GM23248 (cell line): ENCODE data around the gene SMOC2. TPM values are rescaled to one million over a fixed set of nuclear protein-coding genes. Genes with fewer than 3 reads are reported as not detected.
"Not testable (repeated sequence)": the region's sequence is repeated elsewhere in the genome, so short reads cannot be mapped to it uniquely, and the experiment has no call there.

ENCODE experiments used
- DNase-seq: peaks from one replicate; pipeline ENCODE4 v3.0.0-alpha.2; 2015
- H2AFZ ChIP-seq: fragments of 200-600 bp; sonication (generic); 2 replicates; pipeline ENCODE4 v1.6.1; 2016; ENCODE audit warnings: antibody characterized with exemption
- H3F3A ChIP-seq: fragments of 200-600 bp; sonication (generic); 2 replicates; pipeline ENCODE4 v1.6.1; 2016; ENCODE audit warnings: mild to moderate bottlenecking, antibody characterized with exemption, mixed run types; ENCODE audit not compliant: insufficient read depth
- H3K27ac ChIP-seq: fragments of 200-600 bp; sonication (generic); 2 replicates; pipeline ENCODE4 v1.5.1; 2016; ENCODE audit warnings: mild to moderate bottlenecking
- H3K27me3 ChIP-seq: fragments of 200-600 bp; sonication (generic); replicated peaks from 2 replicates; pipeline ENCODE4 v1.6.1; 2016; ENCODE audit warnings: mild to moderate bottlenecking; ENCODE audit not compliant: insufficient read depth
- H3K36me3 ChIP-seq: fragments of 200-600 bp; sonication (generic); 2 replicates; pipeline ENCODE4 v1.6.1; 2016; ENCODE audit warnings: low read depth, mild to moderate bottlenecking
- H3K4me1 ChIP-seq: fragments of 200-600 bp; sonication (generic); 2 replicates; pipeline ENCODE4 v1.6.1; 2016; ENCODE audit warnings: mild to moderate bottlenecking; ENCODE audit not compliant: insufficient read depth
- H3K4me2 ChIP-seq: fragments of 200-600 bp; sonication (generic); one replicate; pipeline ENCODE4 v1.6.1; 2016; ENCODE audit warnings: mild to moderate bottlenecking; ENCODE audit not compliant: unreplicated experiment
- H3K4me3 ChIP-seq: fragments of 200-600 bp; sonication (generic); 2 replicates; pipeline ENCODE4 v1.5.1; 2016; ENCODE audit warnings: mild to moderate bottlenecking
- H3K79me2 ChIP-seq: fragments of 200-600 bp; sonication (generic); 2 replicates; pipeline ENCODE4 v1.6.1; 2016; ENCODE audit warnings: mild to moderate bottlenecking; ENCODE audit not compliant: insufficient read depth
- H3K9ac ChIP-seq: fragments of 200-600 bp; sonication (generic); 2 replicates; pipeline ENCODE4 v1.6.1; 2016; ENCODE audit warnings: mild to moderate bottlenecking
- H3K9me2 ChIP-seq: fragments of 200-600 bp; sonication (generic); 2 replicates; pipeline ENCODE4 v1.6.1; 2016; ENCODE audit warnings: mixed run types, mild to moderate bottlenecking, moderate library complexity; ENCODE audit not compliant: insufficient read depth
- H3K9me3 ChIP-seq: fragments of 200-600 bp; sonication (generic); one replicate; pipeline ENCODE4 v1.6.1; 2017; ENCODE audit warnings: low read depth
- H4K20me1 ChIP-seq: fragments of 200-600 bp; sonication (generic); 2 replicates; pipeline ENCODE4 v1.6.0; 2016; ENCODE audit not compliant: insufficient read depth
- EZH2 ChIP-seq: fragments of 200-600 bp; sonication (generic); IDR thresholded peaks from 2 replicates; pipeline ENCODE4 v1.6.1; 2018; ENCODE audit warnings: antibody characterized with exemption, mild to moderate bottlenecking; ENCODE audit not compliant: insufficient read depth, poor library complexity, severe bottlenecking
- EZH2phosphoT487 ChIP-seq: fragments of 200-600 bp; sonication (generic); IDR thresholded peaks from 2 replicates; pipeline ENCODE4 v1.6.1; 2018; ENCODE audit warnings: antibody characterized with exemption, moderate library complexity, mild to moderate bottlenecking, low read depth; ENCODE audit not compliant: insufficient read depth
- WGBS, 2 experiments: methylation state at CpG; one replicate each; pipeline ENCODE4 v1.1.6; 2015 to 2017; ENCODE audit warnings: low lambda C conversion rate in 2 of 2, low coverage in 1 of 2; ENCODE audit errors: missing lambda C conversion rate in 2 of 2; 5-methylcytosine and 5-hydroxymethylcytosine counted together
- in situ Hi-C: fragments of 300-500 bp; cut with MboI; formaldehyde crosslinking; loops from 2 replicates; pipeline ENCODE4 v1.15.0; 2020
- polyA plus RNA-seq: library from polyadenylated mRNA; unstranded; fragments of >200 nt; fragmentation: Nextera tagmentation; extraction: Ambion mirVana; gene quantifications from 2 replicates; pipeline ENCODE4 v1.2.1, GENCODE V29; 2016
- total RNA-seq: library from RNA; depleted of rRNA; stranded (reverse); fragments of >200 nt; shearing (Covaris generic); gene quantifications from 2 replicates; pipeline ENCODE4 v1.2.3, GENCODE V29; 2014

Gene SMOC2
- total and polyA plus RNA-seq, 2 experiments from 2014 or later: not detected

DNA sequence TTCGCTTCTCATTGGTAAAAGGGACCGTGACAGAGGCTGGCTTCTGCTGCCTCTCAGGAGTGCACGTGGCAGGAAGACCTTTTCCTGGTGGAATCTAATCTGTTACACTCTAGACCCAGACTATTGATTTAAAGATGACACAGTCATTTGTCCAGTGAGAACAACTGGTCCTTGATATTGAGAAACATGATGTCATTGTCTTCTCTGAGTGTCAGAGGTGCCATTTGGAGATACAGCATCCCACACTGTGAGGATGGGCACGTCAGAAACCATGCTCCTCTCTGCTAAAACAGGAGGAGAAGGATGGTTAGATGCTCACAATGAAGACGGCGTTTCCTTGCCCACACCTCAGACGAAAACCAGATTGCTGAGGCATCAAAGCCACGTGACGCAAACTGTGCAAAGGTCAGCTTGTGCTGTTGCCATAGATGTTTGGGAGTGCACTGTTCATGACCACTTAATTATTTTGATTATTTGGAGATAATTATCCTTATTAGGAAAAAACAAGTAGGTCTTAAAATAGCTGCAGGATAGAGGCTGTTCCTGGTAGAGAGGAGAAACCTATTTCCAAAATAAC is 169.0 kb downstream of the SMOC2 start:
- Histone ChIP-seq H3K27me3 (no peaks in the 10 kb centered on the region), H3F3A (no peaks in the 10 kb centered on the region), H3K9me2 (no peaks in the 10 kb centered on the region), H3K4me1 (no peaks in the 10 kb centered on the region), H3K9ac (no peak overlapping the region), H3K36me3 (no peaks in the 10 kb centered on the region), H3K4me2 (no peak overlapping the region), H3K27ac (no peak overlapping the region), H4K20me1 (no peaks in the 10 kb centered on the region), H3K9me3 (no peaks in the 10 kb centered on the region), H3K79me2 (no peaks in the 10 kb centered on the region), H3K4me3 (no peak overlapping the region), H2AFZ (no peak overlapping the region)
- TF ChIP-seq EZH2 (no peak), EZH2phosphoT487 (no peak)
- DNase-seq: no peak
- in situ Hi-C loops: no loop called here
- WGBS, 2 experiments: 45 to 46% methylated on average over 9 of the region's 9 CpGs

DNA sequence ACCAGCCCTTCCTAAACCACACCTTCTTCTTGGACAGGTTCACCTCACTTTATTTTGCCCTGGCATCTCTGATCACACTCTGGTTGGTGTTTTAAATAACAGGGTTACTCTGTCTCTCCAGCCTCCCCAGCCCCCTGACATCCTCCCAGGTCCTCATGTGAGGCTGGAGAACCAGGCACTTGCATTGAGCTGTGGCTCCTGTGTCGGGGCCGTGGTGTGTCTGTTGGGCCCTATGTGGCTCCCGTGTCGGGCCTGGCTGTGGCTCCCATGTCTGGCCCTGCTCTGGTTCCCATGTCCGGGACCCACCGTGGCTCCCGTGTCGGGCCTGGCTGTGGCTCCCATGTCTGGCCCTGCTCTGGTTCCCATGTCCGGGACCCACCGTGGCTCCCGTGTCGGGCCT is 170.0 kb downstream of the SMOC2 start:
- H3K9me2 ChIP-seq, H4K20me1 ChIP-seq, H3K27ac ChIP-seq, H3K79me2 ChIP-seq, H3F3A ChIP-seq, H3K9me3 ChIP-seq, H2AFZ ChIP-seq, H3K27me3 ChIP-seq, H3K36me3 ChIP-seq, H3K4me3 ChIP-seq, DNase-seq, H3K4me1 ChIP-seq, H3K4me2 ChIP-seq, H3K9ac ChIP-seq, in situ Hi-C loops: not testable (repeated sequence)
- WGBS, 2 experiments: 73 to 75% methylated on average over 5 to 12 of the region's 12 CpGs

DNA sequence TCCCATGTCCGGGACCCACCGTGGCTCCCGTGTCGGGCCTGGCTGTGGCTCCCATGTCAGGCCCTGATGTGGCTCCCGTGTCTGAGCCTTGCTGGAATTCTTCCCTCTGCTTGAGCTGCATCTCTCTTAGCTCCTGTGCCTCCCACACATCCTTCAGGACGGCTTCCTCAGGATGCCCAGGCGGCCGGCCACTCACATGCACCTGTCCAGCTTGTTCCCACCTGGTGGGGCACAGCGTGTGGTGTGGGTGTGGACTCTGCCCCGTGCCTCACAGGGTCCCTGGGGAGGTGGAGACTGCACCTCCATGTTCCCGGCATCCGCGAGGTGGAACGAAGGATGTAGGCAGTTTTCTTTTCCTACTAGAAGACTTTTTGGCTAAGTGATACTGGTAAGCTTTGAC is 170.7 kb downstream of the SMOC2 start:
- no peaks in the 10 kb centered on the region for H4K20me1 ChIP-seq
- H3K9me2 ChIP-seq: no peaks in the 10 kb centered on the region
- H3K4me3 ChIP-seq: no peak overlapping the region
- no peak for DNase-seq
- no peak for TF ChIP-seq EZH2
- no peak for TF ChIP-seq EZH2phosphoT487
- no peak overlapping the region for H3K4me2 ChIP-seq
- H3K36me3 ChIP-seq: no peaks in the 10 kb centered on the region
- no peaks in the 10 kb centered on the region for H3K27me3 ChIP-seq
- 67 to 70% methylated on average over 13 to 14 of the region's 14 CpGs for WGBS, 2 experiments
- no peaks in the 10 kb centered on the region for H3K9me3 ChIP-seq
- H3K4me1 ChIP-seq: no peaks in the 10 kb centered on the region
- H3K9ac ChIP-seq: no peak overlapping the region
- in situ Hi-C loops: no loop called here
- H3K27ac ChIP-seq: no peak overlapping the region
- H2AFZ ChIP-seq: no peak overlapping the region
- no peaks in the 10 kb centered on the region for H3K79me2 ChIP-seq
- H3F3A ChIP-seq: no peaks in the 10 kb centered on the region

DNA sequence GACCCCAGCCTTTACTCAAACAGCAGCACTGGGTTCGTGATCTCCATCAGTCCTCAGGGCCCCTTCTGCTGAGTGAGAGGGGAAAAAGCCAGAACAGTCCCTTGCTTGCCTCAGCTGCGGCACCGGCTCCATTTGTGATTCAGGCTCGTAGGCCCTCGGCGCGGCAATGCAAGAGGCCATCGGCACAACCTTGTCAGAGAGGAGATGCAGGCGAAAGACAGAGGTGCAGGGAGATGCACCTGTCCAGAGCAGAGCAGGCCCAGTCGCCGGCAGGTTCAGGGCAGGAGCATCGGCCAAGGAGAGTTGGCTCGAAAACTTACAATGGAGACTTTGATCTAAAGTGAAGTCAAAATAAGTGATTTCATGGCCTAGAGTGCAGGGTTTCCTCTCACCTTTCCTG is 171.6 kb downstream of the SMOC2 start:
- no peaks in the 10 kb centered on the region for H3K4me1 ChIP-seq
- in situ Hi-C loops: no loop called here
- no peak overlapping the region for H3K9ac ChIP-seq
- H2AFZ ChIP-seq: no peak overlapping the region
- H3K27ac ChIP-seq: no peak overlapping the region
- TF ChIP-seq EZH2 (no peak), EZH2phosphoT487 (no peak)
- no peaks in the 10 kb centered on the region for H3K79me2 ChIP-seq
- no peak overlapping the region for H3K4me2 ChIP-seq
- H3K9me2 ChIP-seq: no peaks in the 10 kb centered on the region
- no peaks in the 10 kb centered on the region for H4K20me1 ChIP-seq
- no peak overlapping the region for H3K4me3 ChIP-seq
- DNase-seq: no peak
- no peaks in the 10 kb centered on the region for H3K36me3 ChIP-seq
- H3F3A ChIP-seq: no peaks in the 10 kb centered on the region
- no peaks in the 10 kb centered on the region for H3K9me3 ChIP-seq
- H3K27me3 ChIP-seq: no peaks in the 10 kb centered on the region
- WGBS, 2 experiments: 73 to 83% methylated on average over 13 of the region's 13 CpGs

DNA sequence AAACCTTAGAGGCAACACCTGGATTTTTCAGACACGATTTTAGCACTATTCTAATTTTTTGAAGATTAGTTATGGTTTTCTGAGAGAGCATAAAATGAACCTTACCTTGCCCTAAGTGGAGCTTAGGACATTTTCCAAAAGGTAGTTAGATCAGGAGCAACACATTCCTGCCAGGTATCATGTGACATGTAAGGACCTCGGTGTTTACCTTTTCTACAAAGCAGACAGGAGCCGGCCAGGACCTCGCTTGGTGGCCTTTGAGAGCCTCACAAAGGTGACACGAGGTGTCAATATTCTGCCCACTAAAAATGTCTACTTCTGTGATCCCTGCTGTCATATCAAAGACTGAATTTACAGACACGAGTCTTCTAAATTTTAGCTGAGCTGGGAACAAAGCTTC is 174.9 kb downstream of the SMOC2 start:
- WGBS, 2 experiments: 34 to 35% methylated on average over 6 of the region's 6 CpGs
- no peak overlapping the region for H3K9ac ChIP-seq
- H3K27me3 ChIP-seq: no peaks in the 10 kb centered on the region
- no peaks in the 10 kb centered on the region for H3K4me1 ChIP-seq
- no peaks in the 10 kb centered on the region for H3K9me2 ChIP-seq
- H3F3A ChIP-seq: no peaks in the 10 kb centered on the region
- no peaks in the 10 kb centered on the region for H3K36me3 ChIP-seq
- TF ChIP-seq EZH2: no peak
- TF ChIP-seq EZH2phosphoT487: no peak
- H3K27ac ChIP-seq: no peak overlapping the region
- H4K20me1 ChIP-seq: no peaks in the 10 kb centered on the region
- no peak for DNase-seq
- no peak overlapping the region for H3K4me2 ChIP-seq
- no peaks in the 10 kb centered on the region for H3K79me2 ChIP-seq
- no peak overlapping the region for H3K4me3 ChIP-seq
- in situ Hi-C loops: no loop called here
- H3K9me3 ChIP-seq: no peaks in the 10 kb centered on the region
- H2AFZ ChIP-seq: no peak overlapping the region
